Measurements from ENCODE around the gene CLCA2.
A peak's percentile ranks its signal among the peaks of the same experiment; 100 is the strongest.

DNA sequence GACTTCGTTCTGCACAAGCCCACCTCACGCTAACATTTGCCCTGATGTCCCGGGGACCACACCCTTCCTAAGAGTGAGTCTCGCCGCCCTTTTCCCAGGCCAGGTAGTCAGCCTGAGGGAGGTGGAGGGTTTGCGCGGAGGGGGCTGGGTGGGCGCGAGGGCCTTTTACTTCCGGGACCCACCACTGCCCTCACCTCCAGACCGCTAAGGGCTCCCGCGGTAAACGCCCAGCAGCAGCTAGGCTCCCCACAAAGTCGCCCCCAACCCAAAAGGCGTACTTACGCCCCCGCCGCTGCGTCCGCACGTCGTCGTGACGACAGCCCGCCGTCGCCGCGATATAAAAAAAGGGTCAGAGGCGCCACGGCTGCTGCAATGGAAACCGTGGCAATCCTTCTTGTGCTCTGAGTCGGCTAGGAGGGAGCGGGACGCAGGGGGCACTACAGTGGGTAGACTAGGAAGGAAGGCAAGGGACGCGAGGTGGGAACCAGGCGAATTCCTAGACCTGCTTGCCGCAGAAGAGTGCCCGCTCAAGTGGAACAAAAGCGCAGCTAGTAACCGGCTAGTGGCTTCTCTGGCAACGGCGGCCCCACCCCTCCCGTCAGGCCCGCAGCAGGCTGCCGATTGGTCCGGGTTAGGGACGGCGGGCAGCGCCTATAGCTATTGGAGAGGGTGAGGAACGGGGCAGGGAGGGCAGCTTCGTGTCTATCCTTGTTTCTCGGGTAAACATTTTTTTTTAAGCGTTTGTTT lies 28.0 kb upstream of the CLCA2 start, which contains the start of gene ODF2L:
- TF ChIP-seq CTCF (IDR thresholded peaks at IDR 0.05) (no peak), SIN3A (IDR thresholded peaks at IDR 0.05; ENCODE audit: borderline replicate concordance, insufficient read depth, low read depth, low read length) (peak; percentile 99), POLR2AphosphoS5 (IDR thresholded peaks at IDR 0.05; ENCODE audit: low read depth, low read length) (peak; percentile 92), TCF7L2 (IDR thresholded peaks at IDR 0.05; ENCODE audit: low read depth, low read length) (peak; percentile 63)

All from Panc1 (cell line).